Thyroid gland (tissue), 4 donors: Measurements from ENCODE around the gene GATB. TPM values are rescaled to one million over a fixed set of nuclear protein-coding genes. Genes with fewer than 3 reads are reported as not detected.
"Not testable (repeated sequence)": the region's sequence is repeated elsewhere in the genome, so short reads cannot be mapped to it uniquely, and the experiment has no call there.

Experiments
- DNase-seq, 2 donors: peaks; one replicate each; pipeline ENCODE4 v3.0.0-alpha.2; 2019
- H3K27ac ChIP-seq, 3 donors: fragments of 200-600 bp; sonication (generic); 1 replicate in 2 of 3; 2 replicates in 1 of 3; pipeline ENCODE4 v1.5.1; 2016 to 2019; ENCODE audit warnings: mild to moderate bottlenecking in 1 of 3, moderate library complexity in 1 of 3
- H3K27me3 ChIP-seq: fragments of 200-600 bp; sonication (generic); one replicate; pipeline ENCODE4 v1.5.1; 2019
- H3K36me3 ChIP-seq, 2 donors: fragments of 200-600 bp; sonication (generic); one replicate each; pipeline ENCODE4 v1.5.1; 2016 to 2019
- H3K4me1 ChIP-seq, 2 donors: fragments of 200-600 bp; sonication (generic); one replicate each; pipeline ENCODE4 v1.5.1; 2017 to 2019
- H3K4me3 ChIP-seq, 3 donors: fragments of 200-600 bp; sonication (generic); replicated peaks in 1 of 3; 1 replicate in 2 of 3; 2 replicates in 1 of 3; pipeline ENCODE4 v1.5.1; 2016; ENCODE audit warnings: mild to moderate bottlenecking in 1 of 3
- H3K9me3 ChIP-seq: fragments of 200-600 bp; sonication (generic); one replicate; pipeline ENCODE4 v1.5.1; 2017
- CTCF ChIP-seq, 6 experiments: fragments of 200-600 bp in 3 of 6; fragments of 450-650 bp in 3 of 6; sonication (generic) in 3 of 6; IDR thresholded peaks; one replicate each; pipeline ENCODE4 v1.5.1; 2016 to 2019; ENCODE audit warnings: antibody characterized with exemption in 6 of 6, mild to moderate bottlenecking in 2 of 6, inconsistent platforms in 1 of 6, moderate library complexity in 1 of 6
- POLR2A ChIP-seq, 2 donors: fragments of 450-650 bp; IDR thresholded peaks; one replicate each; pipeline ENCODE4 v1.6.1; 2017; ENCODE audit warnings: antibody characterized with exemption in 2 of 2, mild to moderate bottlenecking in 2 of 2, moderate library complexity in 1 of 2
- WGBS, 2 donors: methylation state at CpG; one replicate each; pipeline ENCODE4 v1.1.5; 2017; 5-methylcytosine and 5-hydroxymethylcytosine counted together
- intact Hi-C: fragments of 100-400 bp; cut with DNase I; formaldehyde crosslinking; loops from one replicate; pipeline ENCODE4 v1.15.1; 2023
- total RNA-seq, 4 donors: library from RNA; depleted of rRNA; stranded (reverse); fragments of >200 nt; gene quantifications; one replicate each; pipeline ENCODE4 v1.2.3, GENCODE V29; 2016

Gene GATB
- total RNA-seq, 4 donors from 2014 or later = 10.9 to 32.5 (median 22.9) TPM

GRCh38 chr4:151743894-151744293, 16.9 kb downstream of the GATB start:
- DNase-seq = no peak
- H3K27me3 ChIP-seq = no peaks in the 10 kb centered on the region
- 95 to 98% methylated on average over 4 of the region's 4 CpGs for WGBS, 2 donors
- H3K36me3 ChIP-seq = no peaks in the 10 kb centered on the region
- no peaks in the 10 kb centered on the region for H3K9me3 ChIP-seq
- H3K4me3 ChIP-seq = no peak overlapping the region
- H3K27ac ChIP-seq = no peak overlapping the region
- intact Hi-C loops = no loop called here
- TF ChIP-seq CTCF (IDR thresholded peaks at IDR 0.05) (no peak), POLR2A (IDR thresholded peaks at IDR 0.05) (no peak)
- no peaks in the 10 kb centered on the region for H3K4me1 ChIP-seq

GRCh38 chr4:151743128-151743854, 17.5 kb downstream of the GATB start:
- intact Hi-C loops = no loop called here
- Histone ChIP-seq H3K27me3 (no peaks in the 10 kb centered on the region), H3K27ac (no peak overlapping the region), H3K4me3 (no peak overlapping the region), H3K4me1 (no peaks in the 10 kb centered on the region), H3K36me3 (no peaks in the 10 kb centered on the region), H3K9me3 (no peaks in the 10 kb centered on the region)
- 95 to 96% methylated on average over 3 of the region's 3 CpGs for WGBS, 2 donors
- DNase-seq = no peak
- TF ChIP-seq POLR2A (IDR thresholded peaks at IDR 0.05) (no peak), CTCF (IDR thresholded peaks at IDR 0.05) (no peak)

- no peak for DNase-seq
- H3K27me3 ChIP-seq = no peaks in the 10 kb centered on the region
- WGBS, 2 donors = 89 to 95% methylated on average over 8 of the region's 8 CpGs
- H3K4me3 ChIP-seq = no peak overlapping the region
- intact Hi-C loops = no loop called here
- no peaks in the 10 kb centered on the region for H3K36me3 ChIP-seq
- H3K9me3 ChIP-seq = no peaks in the 10 kb centered on the region
- no peaks in the 10 kb centered on the region for H3K4me1 ChIP-seq
- no peak for TF ChIP-seq POLR2A (IDR thresholded peaks at IDR 0.05)
- no peak for TF ChIP-seq CTCF (IDR thresholded peaks at IDR 0.05)
- no peak overlapping the region for H3K27ac ChIP-seq
These were observed 21.9 kb downstream of the GATB start for GRCh38 chr4:151738720-151739517.

- H3K27me3 ChIP-seq, DNase-seq, H3K9me3 ChIP-seq, H3K4me1 ChIP-seq, H3K4me3 ChIP-seq, H3K36me3 ChIP-seq, intact Hi-C loops, H3K27ac ChIP-seq: not testable (repeated sequence)
- 72 to 96% methylated on average over 2 of the region's 2 CpGs for WGBS, 2 donors
These were observed 24.0 kb downstream of the GATB start for GRCh38 chr4:151736852-151737251.

- TF ChIP-seq POLR2A (IDR thresholded peaks at IDR 0.05) = no peak
- TF ChIP-seq CTCF (IDR thresholded peaks at IDR 0.05) = no peak
- no peaks in the 10 kb centered on the region for H3K36me3 ChIP-seq
- 92 to 93% methylated on average over 1 of the region's 1 CpG for WGBS, 2 donors
- H3K4me3 ChIP-seq = no peak overlapping the region
- H3K27me3 ChIP-seq = no peaks in the 10 kb centered on the region
- no peaks in the 10 kb centered on the region for H3K9me3 ChIP-seq
- no peak overlapping the region for H3K27ac ChIP-seq
- DNase-seq = no peak
- H3K4me1 ChIP-seq = no peaks in the 10 kb centered on the region
- intact Hi-C loops = no loop called here
These were observed 24.4 kb downstream of the GATB start for GRCh38 chr4:151736361-151736760.

GRCh38 chr4:151731670-151732069, 29.1 kb downstream of the GATB start:
- WGBS, 2 donors = 95% methylated on average over 4 of the region's 34 CpGs; no CpG with 5 or more reads in 1 of the 2 donors
- intact Hi-C loops, H3K36me3 ChIP-seq: not testable (repeated sequence)

More at GRCh38 chr4:151731670-151732069, 29.1 kb downstream of the GATB start:
- H3K4me1 ChIP-seq, DNase-seq, H3K4me3 ChIP-seq, H3K27me3 ChIP-seq, H3K27ac ChIP-seq, H3K9me3 ChIP-seq: not testable (repeated sequence)
